T follicular helper cell (primary cell): ENCODE results near the gene ANG.
A peak's percentile ranks its signal among the peaks of the same experiment; 100 is the strongest.

ENCODE experiments used
- DNase-seq: peaks from one replicate; pipeline ENCODE4 v3.0.0-alpha.2; 2020; ENCODE audit warnings: low read depth

ANG gene

DNA sequence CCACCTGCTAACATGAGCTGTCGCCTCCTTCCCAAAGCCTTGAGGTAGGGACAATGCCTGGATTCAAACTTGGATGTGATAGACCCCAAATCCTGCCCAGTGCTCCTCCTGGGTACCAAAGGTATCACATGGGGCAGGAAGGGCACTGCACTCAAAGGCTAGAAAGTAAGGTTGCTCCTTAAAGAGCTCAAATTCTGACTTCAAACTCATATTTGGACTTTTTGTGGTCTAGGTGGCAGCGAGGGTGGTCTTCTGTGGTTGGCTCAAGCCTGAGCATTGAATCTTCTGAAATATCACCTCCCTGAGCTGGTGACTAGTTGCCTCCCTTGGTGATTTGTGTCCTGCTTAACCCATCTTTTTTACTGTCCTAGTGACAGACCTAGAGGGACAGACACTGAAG is 12.5 kb upstream of the ANG start:
- DNase-seq: no peak

DNA sequence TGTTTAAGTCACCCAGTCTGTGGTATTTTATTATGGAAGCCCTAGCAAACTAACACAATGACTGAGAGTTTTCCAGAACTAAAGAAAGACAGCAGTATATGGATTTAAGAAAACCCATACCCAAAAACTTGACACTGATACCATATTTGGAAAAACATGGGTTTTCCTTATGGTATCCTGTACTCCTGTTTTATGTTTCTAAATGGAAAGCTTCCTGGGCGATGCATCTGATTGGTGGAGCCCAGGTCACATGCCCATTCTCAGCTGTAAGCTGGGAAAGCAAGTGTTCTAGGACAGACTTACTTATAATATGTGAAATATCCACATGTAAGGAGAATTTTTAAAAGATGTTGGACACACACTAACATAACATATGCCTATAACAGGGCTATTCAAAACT is 8.7 kb upstream of the ANG start:
- no peak for DNase-seq

DNA sequence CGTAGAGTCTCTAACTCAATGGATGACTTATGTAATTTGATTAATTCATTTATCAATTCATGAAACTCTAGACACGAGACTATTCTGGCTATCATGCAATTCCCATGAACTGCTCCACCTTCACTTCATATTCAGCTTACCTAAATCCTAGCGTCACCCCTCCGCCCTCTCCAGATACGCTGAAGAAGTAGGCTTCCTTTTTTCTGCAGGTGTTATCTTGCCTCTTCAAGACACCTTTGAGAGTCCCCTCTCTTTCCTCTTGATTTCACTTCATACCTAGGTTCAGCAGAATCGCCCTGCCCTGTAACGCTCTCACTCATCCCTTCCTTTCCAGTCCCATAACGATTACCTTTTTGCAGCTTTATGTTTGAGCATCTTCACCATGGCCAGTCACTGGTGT is 8.2 kb upstream of the ANG start:
- no peak for DNase-seq

DNA sequence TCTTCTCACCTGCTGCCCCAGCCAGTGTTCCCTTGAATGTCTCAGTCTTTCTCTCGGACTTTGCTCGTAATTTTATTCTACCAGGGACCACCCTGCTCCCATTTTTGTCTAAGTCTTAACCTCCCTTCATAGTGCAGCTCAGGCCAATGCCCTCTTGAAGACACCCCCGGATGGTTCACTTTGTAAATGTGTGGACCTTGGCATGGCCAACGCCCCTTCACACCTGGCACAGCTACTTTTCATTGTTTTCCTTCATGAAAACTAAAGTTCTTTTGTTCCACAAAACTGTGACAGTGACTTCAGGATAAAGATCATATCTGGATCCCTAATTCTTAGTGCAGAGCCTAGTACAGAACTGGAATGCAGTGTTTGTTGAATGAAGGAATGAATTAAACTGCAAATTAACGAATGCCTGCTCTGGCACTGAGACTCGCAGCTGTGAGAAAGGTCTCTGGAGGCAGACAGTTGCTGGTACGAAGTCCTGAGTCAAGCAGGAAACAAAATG is 7.7 kb upstream of the ANG start:
- DNase-seq: no peak

DNA sequence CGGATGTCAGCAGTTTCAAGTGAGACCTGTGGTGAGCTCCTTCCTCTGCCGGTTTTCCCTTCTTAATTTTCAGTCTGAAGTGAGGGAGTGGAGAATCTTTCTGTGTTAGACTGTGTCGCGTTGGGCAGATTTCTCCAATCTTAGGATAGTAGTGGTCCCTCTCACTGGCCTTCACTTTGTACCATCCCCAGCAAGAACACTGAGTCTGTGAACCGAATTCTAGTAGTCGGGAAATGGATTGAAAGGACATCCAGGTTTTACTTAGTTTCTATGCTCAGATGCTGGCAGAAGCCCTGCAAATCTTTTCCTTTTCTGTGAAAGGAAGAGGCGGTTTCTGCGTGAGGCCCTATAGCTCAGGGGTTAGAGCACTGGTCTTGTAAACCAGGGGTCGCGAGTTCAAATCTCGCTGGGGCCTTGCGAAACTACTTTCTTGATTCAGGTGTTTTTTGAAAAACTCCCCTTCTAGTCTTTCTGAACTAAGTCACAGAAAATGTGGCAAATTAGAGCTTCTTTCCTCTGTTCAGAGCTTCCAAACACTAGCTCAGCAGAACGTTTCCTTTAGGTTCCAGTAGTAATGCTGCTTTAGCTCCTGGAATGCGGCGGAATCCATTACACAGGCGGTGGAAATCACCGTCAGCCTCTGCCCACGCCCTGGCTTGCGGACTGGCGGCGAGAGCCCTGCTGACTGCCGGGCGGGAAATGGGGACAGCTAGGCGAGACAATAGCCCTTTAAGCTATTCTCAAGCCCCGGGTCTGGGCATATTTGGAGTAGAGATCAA is 7.0 kb upstream of the ANG start:
- DNase-seq: peak; percentile 83

DNA sequence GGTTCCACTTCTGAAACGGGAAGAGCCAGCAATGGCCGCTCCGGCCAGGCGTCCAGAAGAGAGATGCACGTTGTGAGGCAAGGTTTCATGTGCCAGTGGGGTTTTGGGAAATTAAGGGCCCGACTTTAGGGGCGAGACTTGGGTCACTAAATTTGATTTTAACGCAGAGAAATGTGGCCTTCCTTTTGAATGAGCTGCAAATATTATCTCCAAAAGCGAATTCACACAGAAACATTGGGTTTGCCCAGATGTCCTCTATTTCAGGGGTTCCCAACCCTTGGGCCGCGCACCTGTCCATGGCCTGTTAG is 6.5 kb upstream of the ANG start:
- DNase-seq: no peak

DNA sequence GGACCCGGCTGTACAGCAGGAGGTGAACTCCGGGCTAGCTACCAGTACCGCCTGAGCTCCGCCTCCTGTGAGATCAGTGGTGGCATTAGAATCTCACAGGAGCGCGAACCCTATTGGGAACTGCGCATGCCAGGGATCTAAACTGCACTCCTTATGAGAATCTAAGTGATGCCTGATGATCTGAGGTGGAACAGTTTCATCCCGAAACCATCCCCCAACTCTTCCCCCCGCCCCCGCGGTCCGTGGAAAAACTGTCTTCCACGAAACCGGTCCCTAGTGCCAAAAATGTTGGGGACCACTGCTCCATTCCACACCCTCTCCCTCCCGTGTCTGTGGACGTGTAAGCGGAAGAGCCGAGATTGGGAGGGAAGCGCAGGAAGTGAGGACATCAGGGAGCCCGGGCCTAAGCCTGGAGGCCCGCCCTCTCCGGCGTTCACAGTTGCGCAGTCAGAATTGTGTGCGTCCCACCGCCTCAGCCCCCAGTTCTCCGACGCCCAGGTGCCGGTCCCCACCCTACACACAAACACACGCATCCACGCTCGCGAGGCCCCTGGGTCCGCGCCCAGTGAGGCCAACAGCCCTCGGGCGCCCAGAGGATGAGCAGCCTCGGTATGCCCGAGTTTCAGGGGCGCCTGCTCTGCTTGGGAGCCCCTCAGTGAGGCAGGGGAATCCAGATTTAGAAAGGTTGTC is 6.0 kb upstream of the ANG start:
- peak; percentile 75 for DNase-seq

DNA sequence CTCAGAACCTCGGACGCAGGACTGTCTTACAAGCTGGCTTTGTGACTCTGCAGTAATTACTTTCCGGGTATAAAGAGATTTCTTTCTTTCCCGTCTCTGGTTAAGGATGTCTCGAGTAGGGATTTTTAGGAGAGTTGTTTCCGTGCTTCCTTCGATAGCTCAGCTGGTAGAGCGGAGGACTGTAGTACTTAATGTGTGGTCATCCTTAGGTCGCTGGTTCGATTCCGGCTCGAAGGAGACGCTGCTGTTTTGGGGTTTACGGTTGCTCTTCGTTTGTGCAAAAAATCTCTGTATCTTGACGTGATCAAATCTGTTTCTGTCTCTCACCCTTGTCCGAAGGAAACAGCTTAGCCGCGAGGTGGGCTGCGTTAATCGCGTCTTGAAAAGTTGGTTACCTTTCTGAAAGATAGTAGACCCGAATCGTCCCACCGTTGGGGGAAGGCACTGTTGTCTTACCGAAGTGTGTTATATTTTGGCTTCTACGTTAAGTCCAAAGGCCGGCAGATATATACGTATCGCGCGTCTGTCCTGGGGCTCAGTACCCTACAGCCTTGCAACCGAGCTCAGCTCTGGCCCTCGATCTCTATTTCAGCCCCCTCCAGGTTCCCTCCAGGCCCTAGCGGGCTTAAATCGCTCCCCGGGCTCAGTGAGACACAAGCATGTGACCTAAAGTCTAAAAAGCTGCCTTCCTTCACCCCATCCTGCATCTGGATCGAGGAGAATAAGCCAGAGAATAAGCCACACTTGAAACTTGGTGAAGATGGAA is 5.3 kb upstream of the ANG start:
- DNase-seq: peak; percentile 55

DNA sequence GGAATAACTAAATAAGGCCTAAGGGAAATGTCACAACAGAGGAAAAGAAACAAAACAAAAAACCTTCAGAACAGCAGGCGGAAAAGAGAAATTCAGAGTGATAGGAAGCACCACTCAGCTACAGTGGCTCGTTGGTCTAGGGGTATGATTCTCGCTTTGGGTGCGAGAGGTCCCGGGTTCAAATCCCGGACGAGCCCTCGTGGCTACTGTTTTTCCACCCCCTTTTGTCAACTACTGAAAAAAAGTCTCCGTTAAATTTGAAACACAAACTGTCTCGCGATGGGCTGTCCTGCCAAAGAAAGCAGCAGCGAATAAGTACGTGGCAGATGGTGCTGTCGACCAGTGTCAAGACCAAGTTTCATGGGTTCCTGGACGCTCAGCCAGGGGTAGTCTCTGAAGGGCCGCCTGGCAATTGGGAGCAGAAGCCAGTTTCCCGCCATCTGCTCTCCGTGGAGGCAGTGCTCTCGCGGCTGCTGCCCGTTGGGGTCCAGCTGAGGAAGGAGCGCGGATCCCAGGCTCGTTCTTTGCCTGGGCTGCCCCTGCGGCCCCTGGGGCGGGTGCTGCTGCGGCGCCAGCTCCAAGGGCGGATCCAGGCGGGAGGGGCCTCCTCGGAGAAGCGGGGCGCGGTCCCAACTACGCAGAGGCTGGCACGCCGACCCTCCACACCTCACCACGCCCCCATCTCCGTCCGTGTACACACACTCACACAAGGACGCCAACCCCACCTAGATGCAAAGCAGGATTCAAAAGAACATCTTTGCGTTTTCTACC is 4.5 kb upstream of the ANG start, which contains the start of gene RNASE4:
Gene RNASE4, plus strand, starts transcription at position 670 of the 771 bp plus-strand sequence. CDS start 14,812 bp downstream, outside the sequence.
- peak; percentile 72 for DNase-seq

DNA sequence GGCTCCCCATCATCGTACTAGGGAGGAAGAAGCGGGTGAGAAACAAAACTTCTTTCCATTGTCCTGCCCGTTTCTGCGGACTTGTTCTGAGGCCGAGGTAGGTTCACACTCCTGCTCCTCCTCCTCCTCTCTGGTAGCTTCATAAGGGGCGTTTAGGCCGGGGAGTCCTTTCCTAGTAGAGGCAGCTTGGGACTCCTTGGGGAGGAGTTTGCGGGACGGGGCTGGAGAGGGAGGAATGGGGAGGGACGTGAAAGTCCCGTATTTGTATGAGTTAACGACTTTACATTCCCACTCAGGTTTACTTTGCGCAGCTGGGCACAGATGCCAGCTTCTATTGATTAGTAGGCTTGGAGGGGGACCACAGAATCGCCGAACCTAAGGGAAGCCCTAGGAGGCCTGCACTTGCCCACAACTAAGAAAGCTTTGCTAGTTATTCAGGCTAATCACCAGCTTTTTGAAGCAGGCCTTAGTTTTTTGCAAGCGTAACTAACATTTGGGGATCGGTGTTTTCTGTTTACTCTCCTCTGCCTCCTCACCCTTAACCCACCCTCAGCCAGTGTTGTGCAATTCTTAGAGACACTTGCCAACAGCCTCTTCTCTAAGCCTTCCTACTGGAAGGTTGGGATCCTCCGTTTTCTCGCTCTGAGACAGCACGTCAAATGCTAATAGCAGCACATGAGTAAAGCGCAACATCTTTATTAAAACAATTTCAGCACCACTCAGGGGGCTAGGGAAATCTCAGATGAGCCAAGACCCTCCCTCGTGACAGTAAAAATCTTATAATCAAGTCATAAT is 3.7 kb upstream of the ANG start:
- no peak for DNase-seq

DNA sequence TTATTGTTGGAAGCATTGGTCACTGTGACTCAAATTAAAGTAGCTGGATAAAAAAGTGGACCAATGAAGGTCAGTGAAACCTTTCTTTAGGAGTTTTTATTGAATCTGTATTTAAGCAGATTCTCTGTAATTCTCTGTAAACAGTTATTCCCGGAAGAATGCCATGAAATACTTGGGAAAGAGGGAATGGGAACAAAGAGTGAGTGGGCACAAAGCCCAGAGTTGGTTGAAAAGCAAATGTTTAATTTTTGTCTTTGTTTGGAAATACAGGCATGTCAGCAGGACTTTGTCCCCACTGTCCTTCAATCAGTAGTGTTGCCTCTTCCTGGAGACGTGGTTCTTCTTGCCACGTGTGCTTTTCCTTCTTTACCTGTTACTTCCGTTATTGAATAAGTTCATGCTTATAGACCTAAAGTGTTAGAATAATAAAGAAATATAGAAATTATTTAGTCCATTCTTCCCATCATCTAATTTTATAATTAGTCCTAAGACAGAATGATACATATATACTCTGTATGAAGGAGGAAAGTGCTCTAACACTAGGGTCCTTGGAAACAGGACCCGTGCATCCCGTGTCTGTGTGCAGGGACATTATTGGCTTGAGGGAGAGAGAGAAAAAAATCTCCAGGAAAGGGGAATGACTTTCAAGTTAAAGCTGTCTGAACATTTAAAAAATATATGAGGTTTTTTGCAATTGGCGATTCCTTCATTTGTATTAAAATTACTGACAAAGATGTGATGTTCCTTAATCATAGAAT is 2.0 kb upstream of the ANG start:
- DNase-seq: no peak

DNA sequence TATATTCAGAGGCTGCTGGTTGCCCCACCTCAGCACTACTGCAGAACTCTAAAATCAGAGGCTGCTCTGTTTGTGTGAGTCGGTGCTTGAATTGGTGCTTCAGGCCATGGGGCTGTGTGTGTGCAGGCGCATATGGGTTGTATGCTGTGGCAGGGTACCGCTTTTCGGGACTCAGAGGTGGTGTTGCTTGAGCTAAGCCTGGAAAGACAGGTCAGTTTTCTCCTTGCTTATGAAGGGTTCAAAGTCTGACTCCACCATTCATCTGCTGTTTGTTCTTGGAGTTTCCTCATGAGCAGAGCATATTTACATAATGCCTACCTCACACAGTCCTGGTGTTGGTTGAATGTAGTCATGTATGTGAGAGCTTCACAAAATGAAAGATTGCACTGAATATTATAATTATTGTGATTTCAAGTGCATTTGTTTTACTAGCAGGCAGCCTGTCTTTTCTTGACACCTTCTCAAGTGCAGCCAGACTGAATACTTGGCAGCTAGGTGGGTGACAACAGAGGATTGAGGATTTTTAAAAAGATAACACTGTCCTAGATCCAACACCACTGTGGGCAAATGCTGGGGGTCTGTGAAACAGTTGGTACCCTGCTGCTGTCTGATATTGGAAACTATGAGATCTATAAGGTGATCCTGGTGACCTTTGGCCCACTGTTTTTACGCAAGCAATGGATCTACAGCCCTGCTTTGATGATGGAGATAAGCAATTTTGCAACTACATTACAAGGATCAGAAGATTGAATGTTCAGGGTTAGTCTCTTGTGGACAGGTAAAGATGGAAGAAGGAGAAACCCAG is 1.0 kb upstream of the ANG start:
- DNase-seq: no peak

DNA sequence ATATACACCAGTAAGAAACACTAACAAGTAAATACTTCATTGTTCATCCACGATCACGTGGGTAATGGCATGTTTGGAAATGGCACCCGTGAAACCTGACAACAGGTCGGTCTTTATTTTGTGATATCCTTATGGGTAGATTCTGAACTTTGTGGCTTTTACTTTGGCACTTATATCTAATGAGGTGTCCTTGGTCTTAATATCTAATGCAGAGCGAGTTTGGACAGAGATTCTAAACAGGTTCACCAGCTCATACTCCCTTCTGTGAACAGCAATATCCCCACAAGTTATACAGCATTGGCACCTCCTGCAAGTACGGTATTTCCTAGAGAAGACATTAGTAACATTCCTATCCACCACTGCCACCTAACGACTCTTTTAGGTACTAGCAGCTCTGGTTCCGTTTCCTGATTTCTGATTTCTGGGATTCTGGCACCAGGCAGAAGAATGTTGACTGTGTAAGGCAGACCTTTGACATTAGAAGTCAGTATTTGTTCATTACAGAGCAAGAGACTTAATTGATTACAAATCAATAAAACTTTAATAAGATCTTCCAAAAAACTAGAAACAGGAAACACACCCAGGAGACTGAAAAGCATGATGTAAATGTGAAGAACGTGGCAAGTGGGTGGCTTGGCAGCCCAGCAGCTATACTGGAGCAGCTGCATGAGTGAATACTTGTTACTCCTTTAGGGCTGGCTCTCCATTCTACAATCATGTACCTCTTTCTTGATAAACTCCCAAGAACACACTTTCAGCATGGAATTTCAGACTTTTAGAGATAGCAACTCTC is 2.5 kb downstream of the ANG start:
- DNase-seq: peak; percentile 12

DNA sequence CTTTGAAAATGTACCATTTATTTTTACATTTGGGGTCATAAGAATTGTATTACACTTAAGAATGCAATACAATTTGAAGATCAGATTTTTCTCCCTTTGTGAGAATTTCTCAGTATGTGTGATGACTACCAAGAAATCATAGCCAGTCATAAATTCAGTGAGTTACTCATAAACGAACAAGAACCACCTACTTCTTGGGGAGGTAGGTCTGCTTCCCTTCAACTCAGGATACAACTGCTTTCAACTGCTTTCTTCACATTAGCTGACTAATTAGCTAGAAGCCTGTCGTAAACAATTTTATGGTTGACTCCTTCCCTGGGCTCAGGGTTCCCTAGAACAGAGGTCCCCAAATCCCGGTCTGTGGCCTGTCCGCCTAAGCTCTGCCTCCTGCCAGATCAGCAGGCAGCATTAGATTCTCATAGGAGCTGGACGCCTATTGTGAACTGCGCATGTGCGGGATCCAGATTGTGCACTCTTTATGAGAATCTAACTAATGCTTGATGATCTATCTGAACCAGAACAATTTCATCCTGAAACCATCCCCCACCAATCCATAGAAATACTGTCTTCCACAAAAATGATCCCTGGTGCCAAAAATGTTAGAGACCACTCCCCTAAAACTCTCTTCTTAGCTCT is 3.7 kb downstream of the ANG start:
- DNase-seq: no peak

DNA sequence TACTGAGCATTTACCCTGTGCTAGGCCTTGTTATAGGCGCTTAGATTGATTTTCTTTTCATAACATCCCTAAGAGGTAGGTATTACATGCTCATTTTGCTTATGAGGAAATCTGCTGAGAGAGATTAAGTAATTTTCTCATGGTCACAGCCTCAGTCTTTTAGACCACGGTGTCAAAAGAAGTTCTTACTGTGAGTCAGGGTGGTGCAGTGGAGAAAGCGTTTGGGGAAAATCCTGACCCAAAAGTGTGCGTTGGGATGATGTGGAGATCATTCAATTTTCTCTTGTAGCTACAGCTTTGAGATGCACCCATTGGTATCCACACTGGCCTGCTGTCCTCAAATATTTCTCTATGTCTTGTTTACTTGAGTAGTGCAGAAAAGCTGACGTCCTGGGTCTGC is 8.2 kb downstream of the ANG start:
- DNase-seq: no peak

DNA sequence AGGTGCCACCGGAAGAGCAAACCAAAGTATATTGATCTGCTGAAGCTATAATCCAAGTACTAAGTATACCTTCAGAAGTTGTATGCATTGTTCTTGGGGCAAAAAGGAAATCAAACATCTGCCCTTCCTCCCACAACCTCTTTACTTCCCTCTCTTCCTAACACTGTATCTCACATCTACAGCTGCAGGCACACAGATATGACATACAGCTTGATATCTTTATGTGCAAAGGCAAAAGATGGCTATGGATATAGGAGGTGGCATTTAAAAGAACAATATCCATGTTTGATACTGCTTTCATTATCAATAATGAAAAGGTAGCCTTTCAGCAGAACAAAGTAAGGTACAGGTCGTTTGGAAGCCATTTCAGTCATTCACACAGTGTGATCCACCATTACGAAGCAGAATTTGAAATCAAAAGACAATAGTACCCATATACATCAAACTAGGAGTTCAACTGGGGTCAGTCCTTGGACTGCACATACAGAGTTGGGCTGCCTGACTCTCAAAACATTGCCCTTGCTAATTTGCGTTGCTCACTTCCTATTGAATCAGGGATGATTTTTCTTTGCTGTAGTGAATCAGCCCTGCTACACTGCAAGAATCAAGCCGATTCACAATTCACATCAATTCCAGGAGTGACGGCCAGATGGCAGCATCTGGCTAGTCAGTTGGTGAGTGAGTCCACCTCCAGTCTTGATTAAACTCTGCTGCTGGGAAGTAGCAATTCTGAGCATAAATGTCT is 8.9 kb downstream of the ANG start:
- DNase-seq: peak; percentile 52

DNA sequence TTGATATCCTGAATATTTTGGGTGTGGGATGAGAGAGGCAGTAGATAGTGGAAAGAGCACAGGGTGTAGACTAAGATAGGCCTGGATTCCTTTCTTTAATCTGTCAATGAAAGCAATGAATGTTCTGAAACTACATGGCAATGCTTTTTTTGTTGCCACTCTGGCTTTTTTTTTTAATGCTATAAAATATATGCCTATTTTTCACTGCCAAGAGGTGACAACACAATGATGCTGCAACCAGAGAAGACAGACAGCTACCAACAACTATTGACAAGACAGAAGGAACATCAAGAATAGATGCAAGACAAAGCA is 9.4 kb downstream of the ANG start:
- DNase-seq: no peak

DNA sequence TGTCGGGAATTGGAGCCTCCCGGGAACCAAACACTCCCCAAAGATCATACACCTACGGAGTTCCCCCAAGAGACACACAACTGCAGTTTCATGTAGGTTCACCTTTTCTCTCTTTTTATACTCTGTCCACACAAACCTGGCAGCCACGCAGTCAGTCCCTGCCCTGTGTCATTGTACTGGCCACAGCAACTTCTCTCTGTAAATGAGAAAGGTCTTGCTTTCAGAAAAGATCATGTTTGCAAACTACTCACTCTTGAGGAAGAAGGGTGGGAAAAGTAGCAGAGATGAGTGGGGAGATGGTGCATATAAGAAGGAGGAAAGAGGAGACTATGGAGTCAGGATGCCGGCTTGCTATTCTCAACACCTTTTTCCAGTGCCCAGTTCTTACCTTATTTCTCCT is 10.4 kb downstream of the ANG start:
- DNase-seq: no peak
